K562 (cell line): ENCODE measurements around the gene TAS2R38. TPM values are rescaled to one million over a fixed set of nuclear protein-coding genes. Genes with fewer than 3 reads are reported as not detected.
A peak's percentile ranks its signal among the peaks of the same experiment; 100 is the strongest.

ENCODE experiments used
- BRD4 ChIP-seq: fragments of 200-600 bp; sonication (generic); IDR thresholded peaks from 2 replicates; pipeline ENCODE4 v1.6.1; 2017; ENCODE audit warnings: inconsistent platforms
- CTBP1 ChIP-seq: fragments of 450-650 bp; IDR thresholded peaks from 2 replicates; pipeline ENCODE4 v1.6.1; 2016; ENCODE audit warnings: borderline replicate concordance
- HBP1 ChIP-seq: fragments of 450-650 bp; formaldehyde crosslinking; IDR thresholded peaks from 2 replicates; pipeline ENCODE4 v1.4.0; 2022; ENCODE audit warnings: missing genetic modification characterization
- REST ChIP-seq, 2 experiments: fragments of 450-650 bp; formaldehyde crosslinking in 1 of 2; IDR thresholded peaks; 2 replicates each; pipeline versions ENCODE4 v1.4.0 to v1.6.1; 2014 to 2020; ENCODE audit warnings: mild to moderate bottlenecking in 2 of 2, borderline replicate concordance in 1 of 2, low read depth in 1 of 2
- SMC3 ChIP-seq: conservative IDR thresholded peaks from 2 replicates; pipeline ENCODE4 v1.6.1; 2011; ENCODE audit warnings: low read depth, low read length, improper control_type of control experiment; ENCODE audit not compliant: insufficient read depth
- TEAD2 ChIP-seq: fragments of 450-650 bp; IDR thresholded peaks from 2 replicates; pipeline ENCODE4 v1.6.1; 2016; ENCODE audit warnings: missing genetic modification characterization, control low read depth, missing compliant biosample characterization
- YY1 ChIP-seq, 3 experiments: IDR thresholded peaks; 2 replicates each; pipeline ENCODE4 v1.6.1; 2011; ENCODE audit warnings: low read length in 2 of 3, mild to moderate bottlenecking in 2 of 3, moderate library complexity in 2 of 3, borderline replicate concordance in 1 of 3, control low read depth in 1 of 3, low read depth in 1 of 3; ENCODE audit not compliant: insufficient read depth in 3 of 3, insufficient replicate concordance in 2 of 3, control insufficient read depth in 1 of 3, insufficient read length in 1 of 3; ENCODE audit errors: extremely low read depth in 1 of 3
- ZNF263 ChIP-seq: sonication (generic); formaldehyde crosslinking; IDR thresholded peaks from 2 replicates; pipeline ENCODE4 v1.8.0; 2022; ENCODE audit warnings: mild to moderate bottlenecking, missing genetic modification reagents, borderline replicate concordance
- polyA plus RNA-seq, 8 experiments: library from polyadenylated mRNA; depleted of rRNA in 4 of 8; stranded (reverse) in 5 of 8; unstranded in 3 of 8; fragments of >200 nt; fragmentation: Nextera tagmentation in 2 of 8; fragmentation: Illumina TruSeq in 1 of 8; extraction: Ambion mirVana in 2 of 8; extraction: Trizol in 1 of 8; gene quantifications; 2 replicates each; pipeline versions ENCODE4 v1.2.1 to v1.2.3, GENCODE V29; 2011 to 2014; ENCODE audit warnings: inconsistent platforms in 1 of 8, missing spikeins in 1 of 8
- total RNA-seq, 7 experiments: library from RNA; depleted of rRNA in 6 of 7; stranded (reverse); fragments of >200 nt in 6 of 7; fragmentation: Illumina TruSeq in 2 of 7; extraction: Trizol in 2 of 7; gene quantifications; 2 replicates each; pipeline versions ENCODE4 v1.2.1 to v1.2.3, GENCODE V29; 2011 to 2021; ENCODE audit warnings: low replicate concordance in 1 of 7

Gene TAS2R38
- total and polyA plus RNA-seq, 9 of the 15 experiments (the other 6 are each of a cell fraction or from before 2014, with no cell fraction given): not detected

GRCh38 chr7:141975806-141976523 lies 2.4 kb upstream of the TAS2R38 start (continued):
- TF ChIP-seq REST (IDR thresholded peaks at IDR 0.05; ENCODE audit: borderline replicate concordance) (peak; percentile 59; the same call in 1 of the 2 replicates), REST (CRISPR knock-in tag; IDR thresholded peaks at IDR 0.05; ENCODE audit: low read depth) (no peak), ZNF263 (CRISPR knock-in tag) (peak; percentile 75), HBP1 (CRISPR knock-in tag) (no peak), YY1 (IDR thresholded peaks at IDR 0.05; ENCODE audit: borderline replicate concordance in 1 of 3, control insufficient read depth in 1 of 3, extremely low read depth in 1 of 3, insufficient read depth in 3 of 3, insufficient read length in 1 of 3, insufficient replicate concordance in 2 of 3, low read depth in 1 of 3, low read length in 2 of 3) (peak in 1 of 3 experiments; percentile 17), TEAD2 (tag) (peak; percentile 48; the same call in 1 of the 2 replicates), CTBP1 (peak; percentile 13; the same call in 1 of the 2 replicates), BRD4 (no peak), SMC3 (peak; percentile 76)
